GM18861 (cell line): ENCODE measurements around the gene C1orf105.
"Not testable (repeated sequence)": the region's sequence is repeated elsewhere in the genome, so short reads cannot be mapped to it uniquely, and the experiment has no call there.

Experiments used
- ATAC-seq: cut with Tn5 transposase; IDR thresholded peaks from one replicate; pipeline ENCODE4 v1.9.1; 2021; ENCODE audit not compliant: unreplicated experiment

The C1orf105 gene

DNA sequence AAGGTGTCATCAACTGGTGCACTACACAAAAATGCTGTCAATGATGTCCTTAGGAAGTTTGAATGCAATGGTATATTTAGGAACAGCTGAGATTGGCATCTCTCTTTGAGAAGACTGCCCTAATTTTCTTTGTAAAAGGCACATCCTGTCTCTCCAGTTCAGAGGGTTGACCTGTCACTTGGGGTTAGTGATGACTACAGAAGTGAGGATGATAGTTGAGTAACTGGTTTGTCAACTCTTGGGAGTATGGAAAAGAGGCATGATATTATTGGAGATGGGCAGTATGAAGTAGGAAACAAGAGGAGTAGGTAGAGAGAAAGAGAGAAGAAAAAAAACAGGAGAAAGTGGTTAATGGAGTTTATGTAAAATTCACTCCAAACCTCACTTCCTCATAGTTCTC is 63.8 kb downstream of the C1orf105 start:
- no peak for ATAC-seq

DNA sequence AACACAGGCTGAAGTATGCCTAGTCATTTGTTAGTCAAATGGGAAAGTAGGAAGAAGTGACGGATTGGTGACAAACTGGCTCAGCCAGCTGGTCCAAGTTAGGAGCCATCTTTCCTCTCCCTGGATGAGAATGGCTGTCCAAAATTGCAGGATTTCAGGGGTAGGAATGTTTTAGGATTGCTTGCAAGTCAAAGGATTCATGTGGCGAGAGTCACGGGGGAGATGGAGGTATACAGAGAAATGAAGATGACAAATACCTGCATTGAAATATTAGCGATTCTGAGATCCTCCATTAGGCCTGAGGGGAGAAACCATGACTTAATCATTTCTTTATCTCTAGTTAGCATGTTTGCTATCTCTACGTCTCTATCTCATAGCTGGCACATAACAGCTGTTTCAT is 65.1 kb downstream of the C1orf105 start:
- no peak for ATAC-seq

DNA sequence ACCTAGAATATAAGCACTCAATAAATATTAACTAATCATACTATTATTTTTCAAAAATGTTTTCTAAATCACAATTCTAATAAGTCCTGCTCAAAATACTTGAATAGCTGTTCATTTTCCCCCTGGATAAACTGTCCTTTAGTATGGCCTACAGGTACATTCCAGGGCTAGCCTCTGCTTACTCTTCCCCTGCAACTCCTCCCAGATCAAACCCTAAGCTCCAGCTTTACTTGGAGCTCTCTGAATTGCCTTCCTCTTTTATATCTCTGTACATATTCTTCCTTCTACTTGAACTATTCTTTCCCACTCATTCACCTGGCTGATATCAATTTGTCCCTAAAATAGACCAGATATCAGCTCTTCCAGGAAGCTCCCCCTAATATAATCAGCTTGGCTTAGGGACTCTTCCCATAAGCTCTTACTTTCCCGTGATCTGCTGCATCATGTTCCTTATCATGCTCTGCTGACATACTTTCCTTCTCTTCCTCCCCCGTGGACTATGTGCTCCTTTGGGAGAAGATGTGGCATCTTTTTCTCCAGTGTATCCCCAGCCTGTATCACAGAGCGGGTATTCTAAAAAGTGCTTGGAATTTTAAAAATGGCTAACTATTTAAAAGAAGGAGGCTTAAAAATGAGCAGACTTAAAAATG is 66.4 kb downstream of the C1orf105 start:
- no peak for ATAC-seq

DNA sequence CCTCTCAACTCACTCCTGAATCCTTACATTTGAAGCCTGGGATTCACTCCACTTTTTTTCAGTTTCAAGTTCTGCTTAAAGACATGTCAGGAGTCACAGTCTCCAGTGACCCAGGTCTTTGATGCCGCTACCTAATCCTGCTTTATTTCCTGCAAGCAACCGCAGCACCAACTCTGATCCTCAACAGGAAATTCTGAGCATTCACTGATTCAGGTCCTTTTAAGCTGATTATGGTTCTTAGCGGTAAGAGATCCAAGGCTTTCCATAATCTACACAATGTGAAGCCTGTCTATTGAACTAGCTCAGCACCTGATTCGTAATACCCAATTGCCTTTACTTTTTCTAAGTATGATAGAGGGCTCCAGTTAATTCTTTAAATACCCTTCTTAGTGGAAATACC is 67.1 kb downstream of the C1orf105 start:
- ATAC-seq, result no peak

DNA sequence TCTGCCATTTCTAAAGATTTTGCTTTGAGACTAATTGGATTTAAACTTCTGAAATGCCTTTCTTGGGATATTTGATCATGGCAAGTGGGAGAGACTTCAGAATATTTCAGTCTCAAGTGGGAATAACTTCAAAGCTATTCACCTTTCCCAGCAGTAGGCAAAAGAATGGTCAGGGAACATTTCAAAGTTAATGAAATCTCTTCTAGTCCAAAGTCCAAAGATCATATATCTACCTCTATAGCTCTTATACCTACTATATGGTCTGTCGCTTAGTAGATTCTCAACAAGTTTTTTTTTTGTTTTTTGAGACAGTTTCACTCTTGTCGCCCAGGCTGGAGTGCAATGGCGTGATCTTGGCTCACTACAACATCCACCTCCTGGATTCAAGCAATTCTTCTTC is 67.9 kb downstream of the C1orf105 start:
- no peak for ATAC-seq

DNA sequence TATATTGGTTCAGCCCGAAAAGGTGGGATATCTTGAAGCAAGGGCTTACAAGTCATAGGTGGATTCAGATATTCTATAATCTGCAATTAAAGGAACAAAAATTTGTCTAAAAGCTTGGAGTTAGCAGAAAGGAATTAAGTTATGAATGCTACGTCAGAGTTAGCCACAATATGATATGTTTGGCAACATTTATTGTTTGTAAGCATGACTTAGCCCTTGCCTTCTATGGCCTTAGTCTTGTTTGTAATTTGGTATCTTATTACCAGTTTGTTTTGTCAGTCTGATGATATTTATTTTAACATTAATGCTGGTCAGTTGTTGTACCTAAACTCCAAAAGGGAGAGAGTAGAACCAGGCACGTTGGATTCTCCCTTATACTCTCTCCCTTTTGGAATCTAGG is 69.4 kb downstream of the C1orf105 start:
- ATAC-seq, result no peak

DNA sequence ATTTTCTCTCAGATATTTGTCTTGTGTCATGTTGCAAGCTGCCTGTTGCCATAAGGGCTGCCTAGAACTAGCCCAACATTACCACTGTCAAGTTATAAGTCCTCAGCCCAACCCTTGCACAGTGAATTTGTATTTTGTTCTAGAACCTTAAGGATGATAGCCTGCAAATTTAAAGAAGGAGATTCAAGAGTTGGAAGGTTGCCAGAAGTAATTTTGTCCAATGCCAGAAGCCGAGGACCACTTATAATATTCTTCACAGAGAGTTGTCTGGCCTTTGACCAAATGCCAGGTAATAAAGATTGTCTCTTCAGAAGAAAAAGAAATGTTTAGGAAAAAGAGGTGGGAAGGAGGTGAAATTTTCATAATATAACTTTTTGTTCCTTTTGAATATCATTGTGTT is 71.9 kb downstream of the C1orf105 start:
- no peak for ATAC-seq

DNA sequence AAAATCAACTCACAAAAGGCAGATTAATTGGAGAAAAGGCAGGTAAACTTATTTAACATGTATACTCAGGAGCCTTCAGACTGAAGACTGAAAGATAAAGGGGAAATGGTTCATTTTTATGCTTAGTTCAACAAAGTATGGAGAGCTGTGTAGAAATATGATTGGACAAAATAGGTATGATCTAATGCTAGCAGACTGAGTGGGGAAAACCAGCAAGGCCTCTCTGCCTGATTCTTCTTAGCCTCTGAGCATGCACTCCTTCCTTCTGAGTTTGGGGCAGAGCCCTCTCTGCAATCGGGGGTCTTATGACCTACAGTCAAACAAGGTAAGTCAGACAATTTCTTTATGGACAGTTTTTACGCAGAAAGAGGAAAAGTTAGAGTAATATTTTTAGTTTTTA is 73.7 kb downstream of the C1orf105 start:
- no peak for ATAC-seq

DNA sequence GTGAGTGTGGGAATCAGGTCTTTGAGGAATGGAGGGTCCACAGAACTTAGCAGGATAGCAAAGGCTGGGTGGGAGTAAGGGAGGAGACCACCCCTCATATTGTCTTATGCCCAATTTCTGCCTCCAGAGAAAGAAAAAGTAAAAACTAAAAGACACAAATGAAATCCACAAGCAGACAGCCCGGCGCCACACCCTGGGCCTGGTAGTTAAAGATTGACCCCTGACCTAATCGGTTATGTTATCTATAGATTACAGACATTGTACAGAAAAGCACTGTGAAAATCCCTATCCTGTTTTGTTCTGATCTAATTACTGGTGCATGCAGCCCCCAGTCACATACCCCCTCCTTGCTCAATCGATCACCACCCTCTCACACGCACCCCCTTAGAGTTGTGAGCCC is 75.6 kb downstream of the C1orf105 start:
- not testable (repeated sequence) for ATAC-seq

DNA sequence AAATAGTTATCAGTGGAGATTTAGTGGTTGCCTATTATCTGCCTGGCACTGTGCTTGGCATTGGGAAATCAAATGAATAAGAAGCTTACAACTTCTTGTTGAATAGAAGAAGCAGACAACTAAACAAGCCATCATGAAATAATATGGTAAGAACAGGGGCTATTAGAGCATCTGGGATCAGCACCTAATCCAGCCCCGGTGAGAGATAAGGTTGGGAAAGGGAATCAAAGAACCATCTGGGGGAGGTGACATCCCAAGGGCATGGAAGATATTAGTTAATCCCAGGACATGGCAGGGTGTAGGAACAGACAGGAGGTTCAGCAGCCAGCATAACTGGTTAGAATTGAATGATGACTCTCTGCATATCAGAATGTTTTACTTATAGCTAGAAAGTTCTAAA is 76.2 kb downstream of the C1orf105 start:
- ATAC-seq, result no peak

DNA sequence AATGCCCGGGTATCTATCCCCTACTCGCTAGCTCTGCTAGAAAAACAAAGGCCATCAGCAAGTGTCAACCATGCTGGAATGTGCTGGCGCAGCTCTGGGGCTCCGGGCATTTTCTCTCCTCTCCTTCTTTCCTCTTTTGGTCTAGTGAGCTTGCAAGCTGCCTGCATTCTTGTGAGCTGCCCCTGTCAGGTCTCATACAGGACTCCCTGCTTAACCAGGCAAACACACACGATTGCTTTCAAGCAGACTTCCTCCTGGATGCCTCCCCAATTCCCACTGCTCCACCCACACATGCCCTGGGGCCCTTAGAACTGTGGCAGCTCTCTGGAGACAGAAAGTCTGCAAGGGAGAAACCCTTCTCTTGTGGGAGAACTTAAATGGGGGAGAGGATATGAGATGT is 76.7 kb downstream of the C1orf105 start:
- ATAC-seq, result no peak

DNA sequence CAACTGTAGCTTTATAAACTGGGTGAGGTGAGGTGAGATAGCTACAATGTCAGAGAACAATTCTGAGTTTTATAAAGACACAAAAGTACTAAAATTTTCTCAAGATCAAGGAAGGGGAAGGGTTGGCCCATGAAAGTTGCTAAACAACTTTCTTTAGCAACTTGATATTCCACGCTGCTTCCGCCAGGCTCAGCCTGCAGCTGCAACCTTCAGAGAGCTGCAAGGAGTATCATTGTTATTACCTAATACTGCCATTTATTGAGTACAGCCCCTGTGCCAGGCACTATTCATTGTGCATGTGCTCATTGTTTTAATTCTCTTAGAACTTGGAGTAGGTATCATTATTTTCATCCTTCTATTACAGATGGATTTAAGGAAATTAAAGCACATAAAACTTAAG is 78.4 kb downstream of the C1orf105 start:
- ATAC-seq, result no peak

DNA sequence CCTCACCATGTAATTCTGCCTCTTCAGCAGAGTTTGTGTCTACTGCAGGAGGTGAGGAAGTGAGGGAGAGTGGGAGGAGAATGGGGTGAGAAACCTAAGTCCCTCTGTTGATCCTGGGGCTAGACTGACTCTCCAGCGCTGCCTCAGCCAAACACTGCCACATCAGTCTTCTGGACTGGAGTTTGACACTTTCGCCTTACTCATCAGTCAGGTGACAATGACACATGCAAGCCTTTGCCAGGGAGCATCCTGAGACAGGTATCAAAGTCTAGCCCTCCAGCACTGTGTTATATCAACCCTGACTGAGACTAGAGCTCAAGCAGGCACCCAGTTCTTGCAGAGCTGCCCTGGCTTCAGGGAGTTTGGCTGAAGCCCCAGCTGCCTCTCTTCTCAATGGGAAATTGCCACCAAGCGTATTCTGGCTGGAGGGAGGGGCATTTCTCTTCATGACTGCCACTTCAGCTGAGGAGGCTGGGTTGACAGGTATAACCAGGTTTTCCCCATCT is 79.2 kb downstream of the C1orf105 start:
- ATAC-seq, result no peak

DNA sequence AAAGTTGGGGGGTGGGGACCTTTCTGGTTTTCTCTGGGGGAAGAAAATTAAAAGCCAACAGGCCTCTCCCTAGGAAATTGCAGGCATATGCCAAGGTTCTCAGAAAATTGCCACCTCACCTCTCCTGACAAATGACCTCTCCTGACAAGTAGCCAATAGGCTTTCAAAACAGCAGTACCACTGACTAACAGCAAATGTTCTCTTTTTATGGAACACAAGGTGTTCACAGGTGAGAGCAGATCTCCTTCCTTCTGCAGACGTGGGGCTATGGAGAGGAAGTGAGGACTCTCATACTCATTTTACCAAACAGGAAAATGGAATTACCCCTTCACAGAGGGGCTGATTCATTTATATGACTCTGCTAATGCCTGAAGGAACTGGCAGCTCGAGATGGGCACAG is 79.7 kb downstream of the C1orf105 start:
- ATAC-seq, result no peak

DNA sequence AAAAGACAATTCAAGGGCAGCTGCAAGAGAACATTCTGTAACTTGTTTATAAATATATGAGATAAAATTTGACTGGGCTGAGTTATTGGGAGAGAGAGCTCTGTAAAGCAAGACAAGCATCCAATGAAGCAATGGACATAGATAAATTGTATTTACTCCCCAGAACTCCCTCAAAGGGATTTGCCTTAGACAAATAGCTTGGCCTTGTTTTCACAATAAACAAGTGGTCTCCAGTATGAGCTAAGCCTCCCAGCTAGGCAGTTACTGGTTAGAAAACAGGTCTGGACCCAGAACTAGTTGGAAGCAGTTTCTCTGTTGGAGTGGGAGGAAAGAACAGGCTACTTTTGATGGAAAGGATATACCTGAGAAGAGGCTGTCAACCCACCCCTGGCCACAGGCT is 87.3 kb downstream of the C1orf105 start:
- ATAC-seq, result no peak

DNA sequence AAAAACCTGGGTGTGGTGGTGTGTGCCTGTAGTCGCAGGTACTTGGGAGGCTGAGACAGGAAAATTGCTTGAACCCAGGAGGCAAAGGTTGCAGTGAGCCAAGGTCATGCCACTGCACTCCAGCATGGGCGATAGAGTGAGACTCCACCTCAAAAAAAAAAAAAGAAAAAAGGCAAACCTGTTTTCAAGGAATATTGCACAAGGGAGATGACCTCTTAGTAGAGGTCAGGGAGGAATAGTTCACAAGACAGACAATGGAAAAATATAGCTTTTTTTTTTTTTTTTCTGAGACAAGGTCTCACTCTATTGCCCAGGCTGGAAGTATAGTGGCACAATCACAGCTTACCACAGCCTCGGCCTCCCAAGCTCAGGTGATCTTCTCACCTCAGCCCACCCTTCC is 90.0 kb downstream of the C1orf105 start:
- ATAC-seq, result no peak

DNA sequence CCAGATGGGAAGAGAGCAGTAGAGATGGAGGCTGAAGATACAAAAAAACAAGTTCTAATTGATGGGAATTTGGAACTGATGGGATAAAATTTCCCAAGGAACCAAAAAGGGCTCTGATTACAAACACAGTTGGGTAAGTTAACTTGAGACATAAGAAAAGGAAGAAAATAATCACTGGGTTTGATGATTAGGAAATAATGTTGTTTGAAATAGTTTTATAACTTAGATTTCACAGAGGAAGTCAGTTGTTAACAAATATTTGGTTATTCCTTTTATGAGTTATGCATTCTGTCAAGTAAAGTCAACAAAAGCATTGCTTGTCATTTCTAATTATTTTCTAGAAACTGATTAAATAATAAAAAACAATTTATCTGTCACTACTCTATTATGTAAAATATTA is 92.1 kb downstream of the C1orf105 start:
- ATAC-seq, result no peak

DNA sequence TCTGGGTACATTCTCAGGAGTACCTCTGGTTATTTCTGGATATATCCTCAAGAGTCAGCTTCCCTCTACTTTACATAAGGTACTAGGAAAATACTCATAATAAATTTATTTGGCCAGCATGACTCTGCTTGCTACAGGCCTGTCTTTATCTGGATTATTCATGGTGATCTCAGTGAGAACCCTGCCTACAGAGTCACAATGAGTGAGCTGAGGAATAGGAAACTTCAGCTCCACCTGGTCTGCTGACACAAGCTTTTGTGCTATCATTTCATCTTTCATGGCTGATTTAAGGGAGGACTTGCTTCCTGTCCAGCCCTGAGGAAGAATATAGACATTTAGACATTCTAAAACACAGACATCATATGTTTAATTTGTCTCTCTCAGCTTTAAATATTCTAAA is 93.0 kb downstream of the C1orf105 start:
- no peak for ATAC-seq

DNA sequence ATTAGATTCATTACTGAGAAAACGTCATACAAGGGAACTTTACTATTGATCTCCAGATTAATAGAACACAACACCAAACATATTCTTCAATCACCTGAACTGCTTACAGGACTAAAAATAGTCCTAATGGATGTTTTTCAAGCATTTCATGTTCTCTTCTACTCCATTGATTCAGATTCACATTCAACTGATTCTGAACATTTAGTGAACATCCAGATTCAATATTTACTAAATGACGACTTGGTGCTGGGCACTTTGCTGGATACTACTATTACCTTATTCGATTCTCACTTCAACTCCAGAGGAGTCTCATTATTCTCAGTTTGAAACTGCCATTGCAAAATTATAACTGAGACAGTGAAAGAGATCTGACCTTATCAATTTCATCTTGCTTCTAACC is 93.6 kb downstream of the C1orf105 start:
- no peak for ATAC-seq

DNA sequence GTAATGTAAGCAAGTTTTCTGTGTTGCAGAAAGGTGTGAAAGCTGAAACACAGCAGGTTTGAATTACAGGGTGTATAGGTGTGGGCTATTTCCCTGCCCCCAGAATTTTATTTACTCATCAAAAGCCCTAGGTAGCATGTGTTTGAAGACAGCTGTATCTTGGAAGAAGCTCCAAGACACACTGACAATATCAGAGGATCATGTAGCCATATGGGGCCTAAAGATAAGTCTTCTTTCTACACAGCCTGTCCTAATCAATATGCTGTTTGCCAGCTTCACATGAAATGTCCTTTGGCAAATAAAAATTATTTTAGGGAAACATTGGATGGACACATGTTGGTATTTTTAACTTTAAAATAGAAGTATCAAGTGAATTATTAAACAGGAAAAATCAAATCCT is 95.0 kb downstream of the C1orf105 start:
- no peak for ATAC-seq

DNA sequence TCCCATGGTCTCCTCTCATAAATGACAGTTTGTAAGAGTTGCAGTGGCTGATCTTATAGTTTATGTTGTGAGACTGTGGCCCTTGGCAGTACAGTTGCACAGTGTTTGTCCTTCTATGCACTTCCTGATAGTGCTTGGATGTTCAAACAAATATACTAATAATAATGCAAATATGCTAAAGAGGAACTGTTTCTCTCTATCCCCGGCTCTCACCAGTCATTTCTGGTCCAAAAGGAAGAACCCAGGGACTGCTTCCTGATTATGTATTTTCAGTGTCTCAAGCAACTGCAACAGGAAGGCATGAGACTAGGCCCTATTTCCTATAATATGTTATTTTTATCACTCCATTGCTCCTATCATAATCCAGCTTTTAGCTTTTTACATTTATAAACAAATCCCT is 95.4 kb downstream of the C1orf105 start:
- ATAC-seq, result no peak

DNA sequence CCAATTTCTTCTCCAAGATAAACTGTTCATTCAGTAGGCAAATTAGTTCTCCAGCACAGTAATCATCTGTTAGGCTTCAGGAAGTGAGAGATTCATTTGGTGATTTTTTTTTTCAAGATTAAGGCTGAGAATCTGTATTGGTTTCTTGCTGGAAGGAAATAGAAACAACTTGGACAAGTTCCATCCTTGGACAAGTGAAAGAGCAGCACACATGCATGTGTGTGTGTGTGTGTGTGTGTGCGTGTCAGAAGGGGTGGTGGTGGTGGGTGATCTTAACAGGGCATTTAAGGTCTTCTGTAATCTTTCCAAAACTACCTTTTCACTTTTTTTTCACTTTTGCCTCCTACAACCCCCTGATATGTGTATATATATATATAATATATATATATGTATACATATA is 96.6 kb downstream of the C1orf105 start:
- no peak for ATAC-seq

DNA sequence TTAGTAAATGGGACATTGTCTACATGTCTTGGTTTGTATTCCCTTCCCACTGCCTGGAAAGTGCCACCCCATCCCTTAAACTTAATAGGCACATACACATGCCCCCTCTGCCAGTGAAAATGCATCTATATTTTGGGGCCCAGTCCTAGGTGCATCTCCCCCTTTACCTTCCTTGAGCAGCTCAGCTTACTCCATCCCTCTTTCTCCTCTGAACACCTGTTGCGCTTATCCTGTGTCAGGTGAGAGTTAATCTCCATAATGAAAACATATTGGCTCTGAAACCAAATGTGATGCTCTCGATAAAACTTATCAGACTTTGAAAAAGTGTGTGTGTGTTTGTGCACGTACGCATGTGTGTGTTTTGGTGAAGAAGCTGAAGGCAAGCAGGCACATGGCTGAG is 97.1 kb downstream of the C1orf105 start:
- ATAC-seq, result no peak
